Hepatocyte (in vitro differentiated cells): ENCODE measurements around the gene GNAT1.

Experiments
- CTCF ChIP-seq: fragments of 200-600 bp; sonication (generic); IDR thresholded peaks from 2 replicates; pipeline ENCODE4 v1.5.1; 2016; ENCODE audit warnings: antibody characterized with exemption, mild to moderate bottlenecking; ENCODE audit not compliant: poor library complexity
- EZH2 ChIP-seq: fragments of 200-600 bp; sonication (generic); IDR thresholded peaks from 2 replicates; pipeline ENCODE4 v1.6.1; 2016; ENCODE audit warnings: antibody characterized with exemption, mild to moderate bottlenecking, borderline replicate concordance
- EZH2phosphoT487 ChIP-seq: fragments of 200-600 bp; sonication (generic); IDR thresholded peaks from one replicate; pipeline ENCODE4 v1.6.1; 2018; ENCODE audit warnings: antibody characterized with exemption, mild to moderate bottlenecking, low read depth, moderate library complexity; ENCODE audit not compliant: unreplicated experiment, severe bottlenecking

- TF ChIP-seq CTCF, result no peak
- TF ChIP-seq EZH2phosphoT487, result no peak
- no peak for TF ChIP-seq EZH2
Measured at GRCh38 chr3:50156549-50157493, 34.6 kb upstream of the GNAT1 start.
